ENCODE results near the gene TNFSF8. TPM values are rescaled to one million over a fixed set of nuclear protein-coding genes. Genes with fewer than 3 reads are reported as not detected.
A peak's percentile ranks its signal among the peaks of the same experiment; 100 is the strongest.

The TNFSF8 gene
- 6.7 TPM for total RNA-seq

DNA sequence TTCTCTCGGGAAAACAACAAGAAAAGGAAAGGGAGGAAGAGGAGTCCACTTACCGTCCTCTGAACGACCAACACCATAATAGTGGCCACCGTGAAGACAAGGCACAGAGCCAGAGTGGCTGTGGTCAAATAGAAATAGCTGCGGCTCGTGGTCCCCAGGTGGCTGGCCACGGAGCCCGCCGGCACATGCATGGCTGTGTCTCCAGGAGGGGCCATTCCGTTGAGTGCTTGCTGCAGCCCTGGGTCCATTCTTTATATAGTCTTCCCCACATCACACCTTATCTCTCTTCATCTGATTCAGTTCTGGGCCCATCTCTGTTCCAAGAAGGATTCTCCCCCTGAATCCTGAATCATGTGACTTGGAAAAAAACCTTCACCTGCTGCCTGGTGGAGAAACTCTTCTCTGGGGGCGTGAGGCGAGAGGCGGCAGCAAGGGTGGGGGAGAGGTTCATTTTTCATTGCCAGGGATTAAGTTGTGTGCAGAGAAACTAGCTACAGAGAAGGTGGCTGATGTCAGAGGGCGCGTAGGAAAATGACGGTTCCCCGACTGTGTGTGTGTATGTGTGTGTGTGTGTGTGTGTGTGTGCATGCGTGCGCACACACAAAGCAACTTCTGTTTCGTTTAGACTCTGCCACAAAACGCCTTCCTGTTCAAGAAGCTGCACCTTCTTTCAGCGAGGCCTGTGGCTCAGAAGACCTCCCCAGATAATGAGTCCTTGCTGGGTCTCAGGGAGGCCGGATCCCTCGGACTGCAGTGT, at the start of gene TNFSF8:
Gene TNFSF8 (minus strand): TSS at position 536 of the 757 bp plus-strand sequence. CDS start 288 bp downstream, at position 248.
- DNase-seq (ENCODE audit: low read depth in 2 of 3, low spot score in 2 of 3), result peak; percentile 63 to 89 (median 75)

DNA sequence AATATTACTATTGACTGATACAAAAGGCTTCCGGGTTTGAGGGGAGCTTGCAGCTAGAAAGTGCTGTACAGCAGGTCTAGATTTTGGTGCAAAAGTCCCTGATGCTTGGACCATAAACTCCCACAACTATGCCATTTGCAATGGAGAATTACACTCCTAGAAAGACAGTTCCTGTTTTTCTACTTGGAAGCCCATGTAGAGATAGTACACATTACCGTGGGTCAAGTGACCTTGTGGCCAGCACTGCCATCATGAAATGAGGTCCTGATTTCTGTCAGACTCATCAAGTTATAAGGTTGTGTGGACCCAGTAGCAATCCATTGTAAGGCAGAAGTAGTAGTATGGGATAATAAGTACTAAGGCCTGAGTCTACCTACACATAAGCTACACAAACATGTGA, 42.8 kb upstream of the TNFSF8 start:
- no peak for DNase-seq (ENCODE audit: low read depth in 2 of 3, low spot score in 2 of 3)

GRCh38 chr9:114972510-114973136, 42.2 kb upstream of the TNFSF8 start:
- DNase-seq (ENCODE audit: low read depth in 2 of 3, low spot score in 2 of 3), result no peak

DNA sequence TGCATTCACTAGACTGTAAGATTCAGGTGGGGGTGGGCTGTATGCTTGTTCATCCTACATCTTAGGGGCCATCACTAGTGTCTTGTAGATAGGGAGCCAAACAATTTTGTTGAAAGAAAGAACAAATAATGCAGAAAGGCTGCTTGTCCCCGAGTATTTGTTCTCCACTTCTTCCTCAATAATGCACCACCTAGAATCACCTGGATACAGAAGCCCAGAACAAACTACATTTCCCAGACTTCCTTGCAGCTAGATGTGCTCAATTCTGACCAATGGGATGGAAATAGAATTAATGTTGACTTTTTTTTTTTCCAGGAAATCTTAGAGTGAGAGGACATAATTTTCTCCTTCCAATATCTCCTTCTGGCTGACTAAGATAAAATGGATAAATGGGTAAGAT, 38.9 kb upstream of the TNFSF8 start:
- DNase-seq (ENCODE audit: low read depth in 2 of 3, low spot score in 2 of 3), result no peak

GRCh38 chr9:114968671-114969070, 38.3 kb upstream of the TNFSF8 start:
- DNase-seq (ENCODE audit: low read depth in 2 of 3, low spot score in 2 of 3), result peak in 1 of 3 donors; percentile 40

GRCh38 chr9:114965564-114965963, 35.2 kb upstream of the TNFSF8 start:
- DNase-seq (ENCODE audit: low read depth in 2 of 3, low spot score in 2 of 3), result no peak

- DNase-seq (ENCODE audit: low read depth in 2 of 3, low spot score in 2 of 3), result peak in 1 of 3 donors; percentile 18
Observed at GRCh38 chr9:114962809-114963208, 32.4 kb upstream of the TNFSF8 start.

DNA sequence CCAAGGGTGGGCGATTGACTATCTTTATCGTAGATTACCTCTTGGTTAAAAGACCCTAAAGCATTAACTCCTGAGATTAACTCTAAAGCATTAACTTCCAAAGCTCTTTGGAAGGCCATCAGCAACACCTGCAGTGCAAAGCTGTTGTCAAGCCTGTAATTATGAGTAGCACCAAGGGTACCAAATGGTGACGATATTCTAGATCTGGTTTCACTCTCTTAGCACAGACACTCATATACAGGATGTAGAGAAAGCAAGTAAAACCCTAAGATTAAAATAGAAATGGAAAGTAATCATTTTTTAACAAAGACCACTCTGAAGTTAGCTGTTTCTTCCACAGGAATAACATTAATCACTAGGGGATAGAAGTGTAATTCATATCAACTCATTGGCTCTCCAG, 29.9 kb upstream of the TNFSF8 start:
- DNase-seq (ENCODE audit: low read depth in 2 of 3, low spot score in 2 of 3), result no peak

DNA sequence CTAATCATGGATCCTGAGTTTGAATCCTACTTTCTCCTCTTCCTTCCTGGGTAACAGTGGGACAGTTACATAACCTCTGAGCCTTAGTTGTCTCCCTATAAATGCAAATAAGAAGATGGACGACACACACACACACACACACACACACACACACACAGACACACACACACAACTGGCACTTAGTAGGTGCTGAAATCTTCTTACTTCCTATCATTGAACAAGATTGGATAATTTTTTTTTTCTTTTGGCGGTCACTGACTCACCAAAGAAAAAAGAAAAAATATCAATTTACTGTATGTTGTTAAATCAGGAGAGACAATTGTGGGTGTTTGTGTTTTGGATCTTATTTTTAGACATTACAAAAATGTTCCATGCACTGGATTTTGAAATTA, 28.4 kb upstream of the TNFSF8 start:
- no peak for DNase-seq (ENCODE audit: low read depth in 2 of 3, low spot score in 2 of 3)

GRCh38 chr9:114958021-114958843, 27.8 kb upstream of the TNFSF8 start:
- peak in 2 of 3 donors; percentile 89 to 96 for DNase-seq (ENCODE audit: low read depth in 2 of 3, low spot score in 2 of 3)

- no peak for DNase-seq (ENCODE audit: low read depth in 2 of 3, low spot score in 2 of 3)
Observed at GRCh38 chr9:114957558-114957957, 27.2 kb upstream of the TNFSF8 start.

DNA sequence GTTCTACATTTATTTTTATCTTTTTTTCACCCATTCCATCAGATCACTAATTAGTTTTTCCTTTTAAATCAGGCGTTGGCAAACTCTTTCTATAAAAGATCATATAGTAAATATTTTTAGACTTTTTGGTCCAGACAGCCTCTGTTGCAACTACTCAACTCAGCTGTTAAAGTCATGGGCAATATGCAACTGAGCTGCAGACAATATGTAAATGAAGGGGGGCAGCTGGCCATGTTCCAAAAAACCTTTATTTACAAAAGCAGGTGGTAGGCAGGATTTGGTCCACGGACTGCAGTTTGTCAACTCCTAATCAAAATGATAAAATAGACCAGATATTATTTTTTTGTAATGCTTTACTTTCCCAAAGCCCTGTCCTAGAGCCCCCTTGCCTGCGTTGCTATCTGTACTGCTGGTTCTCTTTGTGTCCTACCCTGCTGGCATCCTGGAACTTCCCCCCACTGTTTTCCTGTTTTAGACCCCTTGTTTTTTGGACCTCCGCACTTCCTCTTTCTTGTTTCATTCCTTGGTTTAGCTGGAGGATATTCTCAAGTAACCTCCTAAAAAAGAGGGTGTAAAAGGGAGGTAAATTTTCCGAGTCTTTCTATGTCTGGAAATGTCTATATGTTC, 24.7 kb upstream of the TNFSF8 start:
- peak in 1 of 3 donors; percentile 32 for DNase-seq (ENCODE audit: low read depth in 2 of 3, low spot score in 2 of 3)

DNA sequence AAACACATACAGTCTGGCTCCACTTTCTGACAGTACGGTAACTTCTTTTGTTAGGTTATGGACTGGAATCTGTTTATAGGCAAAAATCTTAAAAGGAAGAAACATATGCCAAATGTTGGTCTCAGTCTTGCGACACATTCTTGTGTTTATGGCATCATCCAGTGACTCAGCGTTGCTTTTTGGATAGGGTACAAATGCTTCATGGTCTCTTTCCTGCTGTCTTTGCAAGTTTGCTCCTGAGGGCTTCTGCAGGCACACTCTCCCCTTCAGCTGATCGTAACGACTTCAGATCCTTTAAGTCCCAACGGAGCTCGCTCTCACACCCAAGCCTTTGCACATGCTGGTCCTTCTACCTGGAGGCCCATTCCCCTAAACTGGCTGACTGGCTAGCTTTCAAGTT, 23.6 kb upstream of the TNFSF8 start:
- DNase-seq (ENCODE audit: low read depth in 2 of 3, low spot score in 2 of 3), result peak in 2 of 3 donors; percentile 70 to 78

DNA sequence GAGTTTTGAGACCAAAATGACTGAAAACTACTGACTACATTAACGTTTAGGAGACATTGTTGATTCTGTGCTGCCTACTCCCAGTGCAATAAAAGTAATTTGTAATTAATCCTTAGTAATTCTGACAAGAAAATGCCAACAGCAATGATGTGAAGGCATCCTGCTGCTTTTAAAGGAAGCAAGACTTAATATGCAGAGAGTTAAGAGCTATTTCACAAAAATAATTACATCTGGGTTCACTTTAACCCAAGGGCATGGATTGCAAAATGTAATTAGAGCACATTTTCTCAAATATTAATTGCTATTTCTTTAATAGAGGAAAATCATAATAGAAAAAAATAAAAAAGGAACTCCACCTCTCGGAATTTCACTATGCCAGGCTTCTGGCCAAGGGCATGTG, 22.7 kb upstream of the TNFSF8 start:
- no peak for DNase-seq (ENCODE audit: low read depth in 2 of 3, low spot score in 2 of 3)

GRCh38 chr9:114950761-114951160, 20.4 kb upstream of the TNFSF8 start:
- DNase-seq (ENCODE audit: low read depth in 2 of 3, low spot score in 2 of 3), result no peak

DNA sequence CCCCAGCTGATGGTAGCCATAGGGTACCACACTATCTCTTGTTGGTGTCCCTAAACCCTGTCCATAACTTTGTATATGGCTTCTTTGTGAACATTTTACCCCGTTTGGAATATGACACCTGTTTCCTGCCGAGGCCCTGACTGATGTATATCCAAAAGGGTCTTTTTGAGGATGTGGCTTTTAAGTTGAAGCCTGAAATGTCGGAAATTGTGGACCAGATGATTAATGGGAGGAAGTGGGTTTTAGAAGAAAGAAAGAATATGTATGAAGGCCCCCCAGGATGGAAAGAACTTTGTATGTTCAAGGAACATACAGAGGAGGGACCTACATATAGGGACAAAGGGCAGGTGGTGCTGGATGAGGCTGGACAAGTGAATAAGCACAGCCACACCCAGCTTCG, 16.7 kb upstream of the TNFSF8 start:
- peak in 2 of 3 donors; percentile 73 to 95 for DNase-seq (ENCODE audit: low read depth in 2 of 3, low spot score in 2 of 3)

- DNase-seq (ENCODE audit: low read depth in 2 of 3, low spot score in 2 of 3), result no peak
Observed at GRCh38 chr9:114945616-114946412, 15.4 kb upstream of the TNFSF8 start.

- DNase-seq (ENCODE audit: low read depth in 2 of 3, low spot score in 2 of 3), result no peak
Observed at GRCh38 chr9:114941376-114941775, 11.0 kb upstream of the TNFSF8 start.

DNA sequence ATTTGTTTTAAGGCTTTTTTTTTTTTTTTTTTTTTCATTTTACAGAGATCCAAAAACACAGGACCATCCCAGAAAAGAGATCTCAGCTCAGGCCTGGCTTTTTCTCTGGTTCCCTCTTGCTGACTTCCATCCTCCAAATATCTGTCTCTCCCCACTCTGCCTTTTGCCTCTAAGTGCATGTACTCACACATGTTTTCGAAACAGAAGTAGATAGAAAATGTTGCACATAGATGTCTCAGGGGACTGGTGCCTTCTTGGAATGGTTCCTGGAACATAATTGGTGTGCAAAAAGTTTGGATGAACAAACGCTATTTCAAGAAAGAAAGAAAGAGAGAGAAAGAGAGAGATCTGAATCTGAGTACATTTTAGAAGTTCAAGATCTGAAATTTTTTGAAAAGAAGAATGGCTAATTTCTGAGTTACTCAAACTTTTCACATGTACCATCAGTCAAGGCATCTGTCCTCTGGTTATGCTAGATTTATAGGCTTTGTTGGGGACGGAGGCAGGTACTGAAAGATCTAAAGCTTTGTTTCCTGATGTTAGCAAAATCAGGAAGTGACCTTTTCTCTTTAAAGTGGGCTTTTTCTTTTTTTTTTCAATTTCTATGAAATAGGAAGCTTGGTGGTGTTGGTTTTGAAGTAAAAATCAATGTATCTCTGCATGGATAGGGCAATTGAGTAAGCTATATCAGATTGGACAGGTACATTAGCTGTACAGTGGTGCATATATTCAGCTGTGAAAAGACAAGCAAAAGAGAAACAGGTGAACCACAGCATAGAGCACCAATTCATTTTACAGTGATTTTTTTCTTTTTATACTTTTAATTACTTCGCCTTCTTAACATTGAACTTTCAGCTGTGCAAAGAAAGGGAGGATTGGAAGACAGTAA, 8.5 kb upstream of the TNFSF8 start:
- DNase-seq (ENCODE audit: low read depth in 2 of 3, low spot score in 2 of 3), result peak in 1 of 3 donors; percentile 58
